GM18909 (cell line): Measurements from ENCODE around the gene HOXC6.

Source experiments
- ATAC-seq: cut with Tn5 transposase; IDR thresholded peaks from one replicate; pipeline ENCODE4 v1.9.1; 2021; ENCODE audit warnings: mild to moderate bottlenecking; ENCODE audit not compliant: unreplicated experiment, poor library complexity

Gene HOXC6

GRCh38 chr12:54025499-54026405 is 2.5 kb upstream of the HOXC6 start:
- no peak for ATAC-seq

- no peak for ATAC-seq
Measured at GRCh38 chr12:54026640-54027441, 1.4 kb upstream of the HOXC6 start.

- ATAC-seq = no peak
Measured at GRCh38 chr12:54027442-54027786, 826 bp upstream of the HOXC6 start.

- ATAC-seq = no peak
Measured at GRCh38 chr12:54029529-54030441, 1.5 kb downstream of the HOXC6 start.

- ATAC-seq = no peak
Measured at GRCh38 chr12:54030442-54030801, 2.2 kb downstream of the HOXC6 start.

- ATAC-seq = no peak
Measured at GRCh38 chr12:54030889-54031471, 2.7 kb downstream of the HOXC6 start.

GRCh38 chr12:54031480-54031879 is 3.2 kb downstream of the HOXC6 start:
- no peak for ATAC-seq

- ATAC-seq = no peak
Measured at GRCh38 chr12:54032086-54032619, 3.9 kb downstream of the HOXC6 start.

GRCh38 chr12:54032627-54033100 is 4.4 kb downstream of the HOXC6 start, which contains the start of gene HOXC5:
HOXC5 (plus strand) TSS chr12:54033050; CDS start chr12:54033123, 73 bp downstream.
- ATAC-seq = no peak

GRCh38 chr12:54033106-54033979 is 5.1 kb downstream of the HOXC6 start:
- ATAC-seq = no peak

- ATAC-seq = no peak
Measured at GRCh38 chr12:54033980-54034784, 5.9 kb downstream of the HOXC6 start.

- ATAC-seq = no peak
Measured at GRCh38 chr12:54034785-54035310, 6.6 kb downstream of the HOXC6 start.

- ATAC-seq = no peak
Measured at GRCh38 chr12:54035568-54036264, 7.5 kb downstream of the HOXC6 start.

- peak; percentile 48 for ATAC-seq
Measured at GRCh38 chr12:54036620-54037359, 8.6 kb downstream of the HOXC6 start.

- ATAC-seq = no peak
Measured at GRCh38 chr12:54037360-54038283, 9.4 kb downstream of the HOXC6 start.
